Superior temporal gyrus (tissue), 1 donor: ENCODE measurements around the gene GRB2.
"Not testable (repeated sequence)": the region's sequence is repeated elsewhere in the genome, so short reads cannot be mapped to it uniquely, and the experiment has no call there.

ENCODE experiments used
- DNase-seq: peaks from one replicate; pipeline ENCODE4 v3.0.0-alpha.2; 2016; ENCODE audit errors: extremely low spot score

The GRB2 gene

DNA sequence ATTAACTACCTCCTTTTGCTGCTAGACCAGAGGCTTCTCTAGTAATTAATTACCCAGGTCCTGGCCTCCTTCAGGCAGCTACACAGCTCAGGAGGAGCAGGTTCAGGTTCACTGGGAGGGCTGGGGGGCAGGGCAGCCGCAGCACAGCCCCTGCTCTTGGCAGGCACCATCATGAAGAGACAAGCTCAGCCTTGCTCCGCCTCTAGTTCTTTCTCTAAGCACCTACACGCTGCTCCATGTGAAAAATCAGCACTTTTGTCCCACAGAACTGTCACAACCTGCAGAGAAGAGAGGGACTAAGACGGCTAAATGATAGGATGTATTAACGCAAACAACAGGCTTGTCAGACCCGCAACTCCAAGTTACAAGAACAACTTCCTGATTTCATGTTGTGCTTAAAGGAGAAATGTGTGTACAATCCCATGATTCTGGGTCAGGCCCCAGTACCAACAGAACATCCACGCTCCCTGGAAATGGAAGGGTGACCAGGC lies 53.4 kb downstream of the GRB2 start:
- DNase-seq, result no peak

- DNase-seq, result no peak
Measured at GRCh38 chr17:75350706-75351105, 54.8 kb downstream of the GRB2 start.

DNA sequence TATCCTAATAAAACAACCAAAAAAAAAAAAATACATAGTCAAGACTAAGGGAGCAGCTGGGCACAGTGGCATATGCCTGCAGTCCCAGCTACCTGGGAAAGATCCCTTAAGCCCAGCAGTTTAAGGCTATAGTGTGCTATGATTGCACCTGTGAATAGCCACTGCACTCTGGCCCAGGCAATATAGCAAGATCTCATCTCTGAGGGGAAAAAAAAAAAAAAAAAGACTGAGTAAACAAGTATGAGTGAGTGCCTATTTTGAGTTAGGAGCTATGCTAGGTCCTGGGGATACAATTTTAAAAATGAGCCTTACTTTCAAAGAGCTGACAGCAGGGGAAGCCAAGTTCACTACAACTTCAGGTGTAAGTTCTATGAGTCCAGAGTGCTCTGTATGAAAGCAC lies 55.4 kb downstream of the GRB2 start:
- DNase-seq, result no peak

DNA sequence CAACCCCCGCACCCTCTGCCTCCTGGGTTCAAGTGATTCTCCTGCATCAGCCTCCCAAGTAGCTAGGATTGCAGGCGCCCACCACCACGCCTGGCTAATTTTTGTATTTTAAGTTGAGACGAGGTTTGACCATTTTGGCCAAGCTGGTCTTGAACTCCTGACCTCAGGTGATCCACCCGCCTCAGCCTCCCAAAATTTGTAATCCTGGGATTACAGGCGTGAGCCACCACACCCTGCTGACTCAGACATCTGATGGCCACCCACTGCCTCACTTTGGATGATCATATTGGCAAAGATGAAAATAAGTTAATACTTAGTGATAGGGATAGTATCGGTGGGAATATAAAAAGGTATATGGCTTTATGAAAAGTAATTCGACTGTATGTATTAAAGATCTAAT lies 55.9 kb downstream of the GRB2 start:
- no peak for DNase-seq

DNA sequence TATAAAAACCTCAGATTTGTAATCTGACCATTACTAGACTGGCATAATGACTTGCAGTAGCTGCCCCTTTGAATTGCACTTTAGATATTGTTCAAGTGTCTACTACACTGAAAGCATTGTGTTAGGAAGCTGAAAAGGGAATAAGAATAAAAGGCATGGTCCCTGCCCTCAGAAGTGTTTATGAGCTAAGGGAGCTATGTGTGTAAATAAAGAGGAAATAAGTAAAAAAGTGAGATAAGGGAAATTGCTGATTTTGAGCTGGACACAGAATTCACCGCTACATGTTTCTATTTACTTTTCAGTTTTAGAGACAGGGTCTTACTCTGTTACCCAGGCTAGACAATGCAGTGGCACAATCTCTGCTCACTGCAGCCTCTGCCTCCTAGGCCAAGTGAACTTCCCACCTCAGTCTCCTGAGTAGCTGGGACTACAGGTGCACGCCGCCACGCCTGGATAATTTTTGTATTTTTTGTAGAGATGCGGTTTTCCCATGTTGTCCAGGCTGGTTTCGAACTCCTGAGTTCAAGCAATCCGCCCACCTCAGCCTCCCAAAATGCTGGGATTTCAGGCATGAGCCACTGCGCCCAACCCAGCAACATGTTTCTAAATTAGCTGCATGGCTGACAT lies 57.0 kb downstream of the GRB2 start:
- no peak for DNase-seq

GRCh38 chr17:75346906-75347305 lies 58.6 kb downstream of the GRB2 start:
- DNase-seq, result no peak

DNA sequence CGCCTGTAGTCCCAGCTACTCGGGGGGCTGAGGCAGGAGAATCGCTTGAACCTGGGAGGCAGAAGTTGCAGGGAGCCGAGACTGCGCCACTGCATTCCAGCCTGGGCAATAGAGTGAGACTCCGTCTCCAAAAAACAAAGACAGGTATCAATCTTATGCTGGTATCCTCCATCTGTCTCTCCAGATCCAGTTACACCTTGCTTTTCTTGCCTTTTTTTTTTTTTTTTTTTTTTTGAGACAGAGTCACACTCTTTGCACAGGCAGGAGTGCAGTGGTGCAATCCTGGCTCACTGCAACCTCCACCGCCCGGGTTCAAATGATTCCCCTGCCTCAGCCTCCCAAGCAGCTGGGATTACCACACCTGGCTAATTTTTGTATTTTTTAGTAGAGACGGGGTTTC lies 59.1 kb downstream of the GRB2 start:
- DNase-seq, result not testable (repeated sequence)

GRCh38 chr17:75345514-75346167 lies 59.8 kb downstream of the GRB2 start:
- DNase-seq, result no peak

DNA sequence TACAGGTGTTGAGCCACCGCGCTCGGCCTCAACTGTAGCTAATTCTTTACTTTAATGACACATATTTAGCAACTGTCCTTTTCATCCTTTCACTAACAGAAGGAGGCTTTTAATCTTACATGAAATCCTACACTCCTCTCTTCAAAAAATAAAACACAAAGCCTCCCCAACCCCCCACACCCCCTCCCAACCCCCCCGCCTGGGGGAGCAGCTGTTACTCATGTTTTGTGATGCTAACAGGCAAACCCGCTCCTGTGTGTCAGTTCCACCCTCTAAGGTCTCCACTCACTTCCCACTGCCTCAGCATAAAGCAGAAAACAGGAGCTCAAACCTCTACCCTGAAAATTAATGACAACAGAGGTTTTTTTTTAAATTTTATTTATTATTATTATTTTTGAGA lies 60.8 kb downstream of the GRB2 start:
- no peak for DNase-seq

GRCh38 chr17:75342996-75343395 lies 62.5 kb downstream of the GRB2 start:
- DNase-seq, result no peak

GRCh38 chr17:75341784-75342486 lies 63.5 kb downstream of the GRB2 start:
- no peak for DNase-seq

GRCh38 chr17:75340631-75341030 lies 64.8 kb downstream of the GRB2 start:
- peak; percentile 44 for DNase-seq

DNA sequence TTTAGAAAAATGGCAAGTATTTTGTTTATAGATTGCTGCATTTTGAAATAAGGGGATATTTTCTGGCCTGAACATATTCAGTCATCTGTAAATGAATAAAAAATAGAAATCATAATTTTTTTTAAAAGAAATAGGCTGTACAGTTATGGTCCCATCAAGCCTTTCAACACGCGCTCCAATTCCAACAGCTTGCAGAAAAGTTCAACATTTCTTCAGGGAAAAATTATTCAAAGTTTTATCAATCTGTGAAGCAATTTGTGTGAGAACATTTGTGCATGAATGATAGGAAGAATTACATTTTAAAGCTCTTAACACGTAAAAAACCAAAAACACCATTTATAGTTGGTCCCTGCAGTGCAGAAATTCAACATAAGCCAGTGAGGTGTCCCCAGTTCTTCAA lies 65.5 kb downstream of the GRB2 start:
- no peak for DNase-seq

GRCh38 chr17:75338335-75338734 lies 67.1 kb downstream of the GRB2 start:
- no peak for DNase-seq

GRCh38 chr17:75335315-75335714 lies 70.2 kb downstream of the GRB2 start:
- no peak for DNase-seq

- DNase-seq, result no peak
Measured at GRCh38 chr17:75334723-75335122, 70.8 kb downstream of the GRB2 start.

- peak; percentile 2 for DNase-seq
Measured at GRCh38 chr17:75331671-75332070, 73.8 kb downstream of the GRB2 start.

- no peak for DNase-seq
Measured at GRCh38 chr17:75327757-75328156, 77.7 kb downstream of the GRB2 start.

GRCh38 chr17:75326226-75326848 lies 79.1 kb downstream of the GRB2 start:
- no peak for DNase-seq

DNA sequence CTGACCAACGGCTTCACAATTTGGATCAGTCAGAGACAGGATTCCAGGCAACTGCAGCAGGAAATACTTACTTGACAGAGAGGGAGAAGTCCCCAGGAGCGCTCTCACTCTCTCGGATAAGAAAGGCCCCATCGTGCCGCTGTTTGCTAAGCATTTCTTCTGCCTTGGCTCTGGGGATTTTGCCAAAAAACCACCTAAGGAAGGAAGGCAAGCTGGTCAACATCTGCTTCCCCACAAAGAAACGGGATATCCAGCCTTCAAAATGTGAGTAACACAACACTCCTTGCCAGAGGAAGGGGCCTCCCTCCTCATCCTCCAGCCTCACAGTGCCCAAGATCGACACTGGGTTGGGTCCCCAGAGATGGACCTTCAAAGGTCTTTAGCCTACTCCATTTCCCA lies 79.7 kb downstream of the GRB2 start:
- DNase-seq, result no peak

DNA sequence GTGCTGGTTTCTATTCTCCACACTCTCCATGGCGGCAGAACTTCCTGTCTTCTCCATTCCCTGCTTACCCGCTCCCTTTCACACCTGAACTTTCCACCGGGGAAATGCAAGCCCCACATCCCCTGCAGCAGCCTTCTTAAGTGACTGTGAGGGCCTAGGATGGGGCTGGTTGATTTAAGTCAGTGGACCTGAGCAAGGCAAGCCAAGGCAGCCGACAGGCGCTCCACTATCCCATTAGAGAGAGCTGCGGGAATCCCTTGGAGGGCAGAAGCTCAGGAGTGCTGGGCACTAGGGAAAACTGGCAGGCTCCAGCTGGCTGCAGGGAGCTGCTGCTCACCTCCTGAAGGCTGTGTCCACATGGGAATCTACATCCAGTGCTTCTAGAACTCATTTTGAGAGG lies 80.1 kb downstream of the GRB2 start:
- no peak for DNase-seq

DNA sequence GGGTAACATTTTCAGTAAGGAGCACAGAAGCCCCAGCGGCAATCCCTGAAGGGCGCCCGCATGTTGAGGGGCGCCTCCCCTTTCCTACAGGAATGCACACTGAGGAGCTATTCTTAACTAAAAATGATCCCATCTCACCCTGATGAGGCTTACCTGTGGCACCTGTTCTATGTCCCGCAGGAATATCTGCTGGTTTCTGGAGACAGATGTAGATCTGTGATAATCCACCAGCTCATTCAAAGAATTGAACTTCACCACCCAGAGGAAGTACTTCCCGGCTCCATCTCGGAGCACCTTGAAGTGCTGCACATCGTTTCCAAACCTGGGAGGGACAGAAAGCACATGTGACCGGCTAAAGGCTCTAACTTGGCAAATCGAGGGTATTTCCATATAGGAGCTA lies 84.0 kb downstream of the GRB2 start:
- DNase-seq, result no peak
